H1 (cell line): ENCODE measurements around the gene RAB3C. TPM values are rescaled to one million over a fixed set of nuclear protein-coding genes. Genes with fewer than 3 reads are reported as not detected.

ENCODE experiments used
- CTCF ChIA-PET: fragments of 300-600 bp; sonication (Branson Sonifier 250); formaldehyde crosslinking; loops from one replicate; lab custom pipeline; 2021; ENCODE audit not compliant: partially characterized antibody; lab: Charles Lee
- POLR2A ChIA-PET: fragments of 300-600 bp; sonication (Branson Sonifier 250); formaldehyde crosslinking; loops from one replicate; lab custom pipeline; 2021; ENCODE audit warnings: inconsistent platforms; ENCODE audit not compliant: partially characterized antibody; lab: Charles Lee
- DNase-seq, 2 experiments: peaks; one replicate each; pipeline versions ENCODE4 v3.0.0 to v3.0.0-alpha.2; 2010 to 2022; ENCODE audit warnings: low spot score in 2 of 2, low read depth in 1 of 2, mixed read lengths in 1 of 2
- FAIRE-seq: peaks from 2 replicates; lab custom pipeline; 2011; peaks lifted over from hg19 to GRCh38; lab: Jason Lieb, UNC
- H2AFZ ChIP-seq: 2 replicates; pipeline ENCODE4 v1.8.1; 2012; ENCODE audit warnings: low read length, inconsistent platforms
- H2AK5ac ChIP-seq: 2 replicates; pipeline ENCODE4 v1.6.1; 2013; ENCODE audit warnings: low read depth, low read length
- H2BK120ac ChIP-seq: replicated peaks from 2 replicates; pipeline ENCODE3; 2013; ENCODE audit warnings: low read depth, low read length, inconsistent platforms
- H2BK12ac ChIP-seq: 2 replicates; pipeline ENCODE4 v1.6.1; 2013; ENCODE audit warnings: low read depth, low read length
- H2BK15ac ChIP-seq: 2 replicates; pipeline ENCODE4 v1.6.1; 2013; ENCODE audit warnings: low read length
- H2BK20ac ChIP-seq: 2 replicates; pipeline ENCODE4 v1.6.1; 2013; ENCODE audit warnings: low read length
- H2BK5ac ChIP-seq: 2 replicates; pipeline ENCODE4 v1.6.1; 2013; ENCODE audit warnings: low read depth, low read length
- H3K14ac ChIP-seq: 2 replicates; pipeline ENCODE4 v1.6.1; 2013; ENCODE audit warnings: inconsistent platforms; ENCODE audit not compliant: insufficient read length
- H3K18ac ChIP-seq: 2 replicates; pipeline ENCODE4 v1.6.1; 2013; ENCODE audit warnings: low read length; ENCODE audit errors: extremely low read depth
- H3K23ac ChIP-seq: 2 replicates; pipeline ENCODE4 v1.6.1; 2013; ENCODE audit warnings: inconsistent platforms; ENCODE audit not compliant: insufficient read length
- H3K23me2 ChIP-seq: 2 replicates; pipeline ENCODE4 v1.6.1; 2013; ENCODE audit warnings: low read depth, low read length
- H3K27ac ChIP-seq: 2 replicates; pipeline ENCODE4 v1.6.1; 2011; ENCODE audit warnings: low read depth, low read length, inconsistent platforms
- H3K27me3 ChIP-seq, 4 experiments: replicated peaks in 1 of 4; 1 replicate in 1 of 4; 2 replicates in 3 of 4; pipeline versions ENCODE4 v1.6.1 to v1.8.1; 2011 to 2013; ENCODE audit warnings: low read length in 3 of 4, mild to moderate bottlenecking in 3 of 4, inconsistent platforms in 2 of 4, mixed read lengths in 2 of 4, moderate library complexity in 1 of 4; ENCODE audit not compliant: control insufficient read depth in 3 of 4, insufficient read depth in 3 of 4; ENCODE audit errors: extremely low read depth in 1 of 4
- H3K36me3 ChIP-seq, 4 experiments: 2 replicates each; pipeline versions ENCODE4 v1.6.1 to v1.8.1; 2011 to 2013; ENCODE audit warnings: mild to moderate bottlenecking in 4 of 4, low read length in 3 of 4, moderate library complexity in 2 of 4, control low read depth in 1 of 4, inconsistent platforms in 1 of 4; ENCODE audit not compliant: insufficient read depth in 4 of 4, control insufficient read depth in 2 of 4
- H3K4ac ChIP-seq: replicated peaks from 2 replicates; pipeline ENCODE3; 2013; ENCODE audit warnings: low read length, low read depth, mixed read lengths, inconsistent platforms; ENCODE audit not compliant: insufficient read length
- H3K4me1 ChIP-seq, 4 experiments: replicated peaks in 1 of 4; 1 replicate in 1 of 4; 2 replicates in 3 of 4; pipeline versions ENCODE4 v1.6.1 to v1.8.1; 2011 to 2013; ENCODE audit warnings: low read length in 3 of 4, inconsistent platforms in 2 of 4, mixed read lengths in 1 of 4; ENCODE audit not compliant: insufficient read depth in 4 of 4, control insufficient read depth in 3 of 4
- H3K4me2 ChIP-seq, 2 experiments: 2 replicates each; pipeline versions ENCODE4 v1.6.1 to v1.8.1; 2011 to 2013; ENCODE audit warnings: low read depth in 2 of 2, low read length in 2 of 2, control low read depth in 1 of 2, inconsistent platforms in 1 of 2, mild to moderate bottlenecking in 1 of 2; ENCODE audit not compliant: insufficient read depth in 1 of 2
- H3K4me3 ChIP-seq, 4 experiments: fragments of 200-600, 300-600 bp in 1 of 4; sonication (generic), shearing (Covaris generic), sonication (Bioruptor Twin) in 1 of 4; 2 replicates each; pipeline versions ENCODE4 v1.5.1 to v1.8.1; 2011 to 2016; ENCODE audit warnings: low read length in 4 of 4, low read depth in 3 of 4, control low read depth in 2 of 4, inconsistent platforms in 2 of 4, mild to moderate bottlenecking in 2 of 4, mixed read lengths in 1 of 4, moderate library complexity in 1 of 4; ENCODE audit not compliant: insufficient read depth in 2 of 4; ENCODE audit errors: extremely low read depth in 1 of 4
- H3K56ac ChIP-seq: replicated peaks from 2 replicates; pipeline ENCODE3; 2013; ENCODE audit warnings: low read depth, mild to moderate bottlenecking, mixed read lengths, low read length, inconsistent platforms; ENCODE audit not compliant: insufficient read length
- H3K79me1 ChIP-seq: 2 replicates; pipeline ENCODE4 v1.6.1; 2013; ENCODE audit warnings: low read depth, low read length, control low read depth
- H3K79me2 ChIP-seq, 2 experiments: 2 replicates each; pipeline versions ENCODE4 v1.6.1 to v1.8.1; 2012 to 2013; ENCODE audit warnings: low read length in 2 of 2, mild to moderate bottlenecking in 2 of 2, inconsistent platforms in 1 of 2; ENCODE audit not compliant: insufficient read depth in 2 of 2, control insufficient read depth in 1 of 2
- H3K9ac ChIP-seq, 4 experiments: replicated peaks in 1 of 4; 1 replicate in 1 of 4; 2 replicates in 3 of 4; pipeline versions ENCODE4 v1.6.1 to v1.8.1; 2011 to 2013; ENCODE audit warnings: low read depth in 3 of 4, low read length in 3 of 4, control low read depth in 2 of 4, mild to moderate bottlenecking in 2 of 4, moderate library complexity in 2 of 4, inconsistent platforms in 1 of 4; ENCODE audit errors: extremely low read depth in 1 of 4
- H3K9me3 ChIP-seq, 2 experiments: 2 replicates each; pipeline versions ENCODE4 v1.6.1 to v1.8.1; 2012 to 2013; ENCODE audit warnings: mild to moderate bottlenecking in 2 of 2, moderate library complexity in 2 of 2, control low read depth in 1 of 2, inconsistent platforms in 1 of 2, low read depth in 1 of 2, low read length in 1 of 2, mixed read lengths in 1 of 2; ENCODE audit not compliant: insufficient read depth in 2 of 2
- H4K20me1 ChIP-seq, 2 experiments: replicated peaks in 1 of 2; 2 replicates each; pipeline versions ENCODE3 to v1.8.1; 2011 to 2013; ENCODE audit warnings: inconsistent platforms in 2 of 2, low read length in 2 of 2, mild to moderate bottlenecking in 1 of 2; ENCODE audit not compliant: insufficient read depth in 2 of 2, control insufficient read depth in 1 of 2
- H4K5ac ChIP-seq: 2 replicates; pipeline ENCODE4 v1.6.1; 2013; ENCODE audit warnings: low read length, low read depth, mixed read lengths, inconsistent platforms; ENCODE audit not compliant: insufficient read length
- H4K8ac ChIP-seq: 2 replicates; pipeline ENCODE4 v1.8.0; 2013; ENCODE audit warnings: mild to moderate bottlenecking, moderate library complexity, low read length, inconsistent platforms; ENCODE audit not compliant: insufficient read depth; ENCODE audit errors: extremely low read depth
- H4K91ac ChIP-seq: replicated peaks from 2 replicates; pipeline ENCODE3; 2013; ENCODE audit warnings: low read length, mixed read lengths, inconsistent platforms; ENCODE audit not compliant: insufficient read length
- CHD1 ChIP-seq: IDR thresholded peaks from 2 replicates; pipeline ENCODE4 v1.6.1; 2012; ENCODE audit warnings: low read depth, low read length, improper control_type of control experiment
- KDM5A ChIP-seq: fragments of 200-600 bp; IDR thresholded peaks from 2 replicates; pipeline ENCODE4 v1.7.1; 2012; ENCODE audit warnings: mild to moderate bottlenecking, low read length, inconsistent platforms, mixed read lengths
- SAP30 ChIP-seq: fragments of 300-600 bp; sonication (generic); IDR thresholded peaks from 2 replicates; pipeline ENCODE4 v1.7.1; 2012; ENCODE audit warnings: low read length, moderate library complexity, mild to moderate bottlenecking, inconsistent platforms; ENCODE audit not compliant: insufficient read depth, insufficient replicate concordance
- SUZ12 ChIP-seq: fragments of 200-600 bp; sonication (generic); IDR thresholded peaks from 2 replicates; pipeline ENCODE4 v1.6.1; 2012; ENCODE audit warnings: mild to moderate bottlenecking, inconsistent platforms, low read length, moderate library complexity, mixed read lengths
- TAF1 ChIP-seq: IDR thresholded peaks from 2 replicates; pipeline ENCODE4 v1.6.1; 2011; ENCODE audit warnings: mild to moderate bottlenecking, low read depth, low read length
- WGBS, 2 experiments: shearing (Covaris generic) in 1 of 2; methylation state at CpG; one replicate each; pipeline versions ENCODE4 v1.1.6 to v1.1.7; 2013 to 2015; ENCODE audit warnings: low lambda C conversion rate in 2 of 2, mixed read lengths in 2 of 2, inconsistent platforms in 1 of 2, low coverage in 1 of 2, missing lambda C conversion rate in 1 of 2; ENCODE audit not compliant: insufficient replicate concordance in 2 of 2, insufficient coverage in 1 of 2, insufficient read length in 1 of 2; ENCODE audit errors: extremely low coverage in 1 of 2, missing lambda C conversion rate in 1 of 2; 5-methylcytosine and 5-hydroxymethylcytosine counted together
- polyA plus RNA-seq, 7 experiments: library from polyadenylated mRNA; depleted of rRNA in 3 of 7; stranded (reverse) in 5 of 7; unstranded in 2 of 7; fragments of >200 nt in 5 of 7; fragments of 200-250 nt in 2 of 7; gene quantifications; 1 replicate in 5 of 7; 2 replicates in 1 of 7; 4 replicates in 1 of 7; pipeline versions ENCODE4 v1.2.1 to v1.2.3, GENCODE V29; 2011 to 2013; ENCODE audit warnings: missing spikeins in 2 of 7, mixed read lengths in 2 of 7
- total RNA-seq: library from RNA; stranded (reverse); fragmentation: NEBNext Ultra II Directional; extraction: Animal tissue kit (Norgen Biotek cat#: 25700); gene quantifications from 2 replicates; pipeline ENCODE4 v1.2.1, GENCODE V29; 2021

The RAB3C gene
- total and polyA plus RNA-seq, 2 of the 8 experiments (the other 6 are each of a cell fraction or from before 2014, with no cell fraction given), result 14.7 to 18.3 TPM

DNA sequence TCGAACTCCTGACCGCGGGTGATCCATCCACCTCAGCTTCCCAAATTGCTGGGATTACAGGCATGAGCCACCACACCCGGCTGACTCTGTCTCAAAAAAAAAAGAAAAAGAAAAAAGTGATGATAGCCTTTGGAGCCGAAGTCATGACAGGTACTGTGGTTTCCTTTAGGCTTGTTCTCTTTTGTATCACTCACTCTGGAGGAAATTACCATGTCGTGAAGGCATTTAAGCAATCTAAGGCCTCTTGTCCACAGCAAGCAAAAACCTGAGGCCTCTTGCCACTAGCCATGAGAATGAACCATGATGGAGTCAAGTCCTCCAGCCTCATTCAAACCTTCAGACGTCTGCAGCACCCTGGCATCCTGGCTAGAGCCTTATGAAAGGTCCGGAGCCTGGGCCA is 286.1 kb downstream of the RAB3C start:
- Histone ChIP-seq H3K14ac (no peak overlapping the region), H2AK5ac (no peak overlapping the region), H3K79me2 (no peaks in the 10 kb centered on the region), H4K91ac (no peak overlapping the region), H4K20me1 (no peaks in the 10 kb centered on the region), H3K79me1 (no peaks in the 10 kb centered on the region), H3K9ac (no peak overlapping the region), H3K9me3 (no peaks in the 10 kb centered on the region), H2BK120ac (no peak overlapping the region), H3K23ac (no peak overlapping the region), H3K27ac (no peak overlapping the region), H3K4ac (no peak overlapping the region), H2AFZ (no peak overlapping the region), H3K56ac (no peak overlapping the region), H4K5ac (no peak overlapping the region), H3K4me1 (no peaks in the 10 kb centered on the region), H2BK5ac (no peak overlapping the region), H2BK12ac (no peak overlapping the region), H3K23me2 (no peaks in the 10 kb centered on the region), H3K27me3 (no peaks in the 10 kb centered on the region), H3K36me3 (no peaks in the 10 kb centered on the region), H4K8ac (no peak overlapping the region), H3K4me3 (no peak overlapping the region), H3K4me2 (no peak overlapping the region), H2BK15ac (no peak overlapping the region), H3K18ac (no peak overlapping the region), H2BK20ac (no peak overlapping the region)
- TF ChIP-seq KDM5A, result no peak
- no peak for TF ChIP-seq SAP30
- TF ChIP-seq SUZ12, result no peak
- no peak for TF ChIP-seq CHD1
- no peak for TF ChIP-seq TAF1
- ChIA-PET POLR2A (no interaction called here), CTCF (interaction anchor here (0.6 to 1.4 kb wide), 6 partner anchors 17 to 619 kb away, joined by 3 to 5 read pairs (median 3); no protein-coding TSS in a partner anchor)
- 68% methylated on average over 7 of the region's 8 CpGs; no CpG with 5 or more reads in 1 of the 2 experiments for WGBS, 2 experiments
- DNase-seq, result no peak
- no peak for FAIRE-seq
